Measurements from ENCODE around the gene LIMS2.

LIMS2 gene

GRCh38 chr2:127619203-127619590, 56.1 kb downstream of the LIMS2 start:
- DNase-seq, result no peak

DNA sequence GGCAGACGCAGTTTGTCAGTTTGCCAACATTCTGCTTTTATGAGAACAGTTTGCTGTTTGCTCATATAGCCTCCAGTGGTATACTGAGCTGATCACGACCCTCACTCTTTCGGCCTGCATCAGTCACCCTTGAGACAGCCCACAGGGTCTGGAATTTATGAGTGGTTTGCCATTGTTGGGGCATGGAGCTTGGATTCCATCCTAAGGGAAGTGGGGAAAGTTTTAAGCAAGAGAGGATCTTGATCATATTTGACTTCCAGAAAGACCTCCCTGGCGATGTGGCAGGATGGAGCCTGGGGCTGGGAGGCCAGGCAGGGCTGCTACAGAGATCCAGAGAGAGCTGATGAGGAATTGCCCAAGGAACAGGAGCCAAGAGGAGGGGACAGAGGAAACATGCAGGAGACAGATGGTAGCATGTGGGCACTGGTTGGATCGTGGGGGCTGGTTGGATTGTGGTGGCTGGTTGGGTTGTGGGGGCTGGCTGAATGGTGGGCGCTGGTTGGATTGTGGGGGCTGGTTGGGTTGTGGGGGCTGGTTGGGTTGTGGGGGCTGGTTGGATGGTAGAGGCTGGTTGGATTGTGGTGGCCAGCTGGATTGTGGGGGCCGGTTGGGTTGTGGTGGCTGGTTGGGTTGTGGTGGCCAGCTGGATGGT, 56.7 kb downstream of the LIMS2 start:
- no peak for DNase-seq

DNA sequence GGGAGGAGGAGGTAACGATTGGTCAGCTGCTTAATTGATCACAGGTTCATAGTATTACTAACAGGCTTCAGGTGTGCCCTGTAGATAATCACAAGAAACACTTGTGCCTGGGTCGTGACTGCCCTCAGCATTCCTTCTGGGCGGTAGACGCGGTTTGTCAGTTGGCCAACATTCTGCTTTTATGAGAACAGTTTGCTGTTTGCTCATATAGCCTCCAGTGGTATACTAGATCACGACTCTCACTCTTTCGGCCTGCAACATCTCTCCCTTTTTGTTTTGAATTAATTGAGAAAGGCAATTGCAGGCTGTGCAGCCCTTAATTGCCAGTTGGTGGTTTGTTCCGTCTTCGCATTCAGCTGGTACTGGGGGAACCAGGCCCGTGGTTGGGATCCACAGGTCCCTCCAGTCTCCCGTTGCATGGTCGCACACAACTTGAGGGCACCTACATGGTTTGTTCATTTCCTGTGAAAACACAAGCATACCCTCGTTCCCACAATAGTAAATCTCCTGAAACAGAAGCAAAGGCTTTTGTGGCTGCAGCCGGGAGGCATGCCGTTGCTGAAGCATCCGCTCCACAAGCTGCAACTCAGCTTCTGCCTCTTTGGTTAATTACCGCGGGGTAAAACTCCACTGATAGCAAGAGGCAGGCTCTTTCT, 59.7 kb downstream of the LIMS2 start:
- no peak for DNase-seq

GRCh38 chr2:127614731-127615130, 60.6 kb downstream of the LIMS2 start:
- no peak for DNase-seq

DNA sequence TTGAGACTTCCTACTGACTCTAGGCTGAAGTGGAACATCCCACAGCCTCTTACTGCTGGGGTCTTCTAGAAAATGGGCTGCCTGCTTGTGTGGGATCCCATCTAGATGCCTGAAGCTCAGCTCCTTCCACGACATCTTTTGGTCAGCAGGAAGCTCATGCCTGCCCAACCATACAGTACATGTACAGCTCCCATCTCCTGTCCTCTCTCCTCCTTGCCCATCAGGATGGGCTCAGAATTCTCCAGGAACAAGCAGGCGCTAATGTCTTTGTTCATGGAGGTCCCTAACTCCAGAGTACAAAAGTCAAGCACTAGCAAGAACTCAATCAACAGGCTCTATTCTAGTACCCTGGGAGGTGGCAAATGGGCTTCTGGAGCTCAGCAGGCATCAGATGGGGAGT, 61.1 kb downstream of the LIMS2 start:
- DNase-seq, result no peak

DNA sequence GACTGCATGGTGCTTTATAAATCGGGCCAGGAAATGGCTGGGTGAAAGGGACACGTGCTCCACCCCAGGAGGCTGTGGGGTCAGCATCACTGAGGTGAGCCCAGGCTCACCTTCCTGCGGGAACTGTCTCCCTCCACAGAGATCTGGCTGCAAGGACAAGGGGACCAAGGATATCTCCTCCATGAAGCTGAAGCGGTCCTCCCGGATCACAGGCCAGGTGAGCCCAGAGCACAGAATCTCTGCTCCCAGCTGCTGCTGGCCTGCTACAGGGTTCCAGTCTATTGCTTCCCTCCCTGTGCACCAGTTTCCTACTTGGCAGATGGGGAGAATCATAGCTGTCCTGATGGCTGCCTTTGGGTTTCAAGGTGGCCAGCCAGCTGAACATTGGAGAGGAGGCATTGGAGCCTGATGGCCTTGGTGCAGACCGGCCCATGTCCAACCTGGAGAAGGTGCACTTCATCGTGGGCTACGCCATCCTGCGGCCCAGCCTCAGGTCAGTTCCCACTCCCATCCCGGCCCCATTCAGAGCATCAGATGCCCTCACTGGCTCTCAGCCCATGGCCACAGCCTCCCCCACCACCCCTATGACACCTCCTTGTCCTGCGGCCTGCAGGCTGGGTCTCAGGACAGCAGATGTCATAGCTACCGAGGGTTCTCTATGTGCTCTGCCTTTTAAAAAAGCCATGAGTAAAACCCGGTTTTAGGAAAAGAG, 63.1 kb downstream of the LIMS2 start:
- DNase-seq, result no peak

DNA sequence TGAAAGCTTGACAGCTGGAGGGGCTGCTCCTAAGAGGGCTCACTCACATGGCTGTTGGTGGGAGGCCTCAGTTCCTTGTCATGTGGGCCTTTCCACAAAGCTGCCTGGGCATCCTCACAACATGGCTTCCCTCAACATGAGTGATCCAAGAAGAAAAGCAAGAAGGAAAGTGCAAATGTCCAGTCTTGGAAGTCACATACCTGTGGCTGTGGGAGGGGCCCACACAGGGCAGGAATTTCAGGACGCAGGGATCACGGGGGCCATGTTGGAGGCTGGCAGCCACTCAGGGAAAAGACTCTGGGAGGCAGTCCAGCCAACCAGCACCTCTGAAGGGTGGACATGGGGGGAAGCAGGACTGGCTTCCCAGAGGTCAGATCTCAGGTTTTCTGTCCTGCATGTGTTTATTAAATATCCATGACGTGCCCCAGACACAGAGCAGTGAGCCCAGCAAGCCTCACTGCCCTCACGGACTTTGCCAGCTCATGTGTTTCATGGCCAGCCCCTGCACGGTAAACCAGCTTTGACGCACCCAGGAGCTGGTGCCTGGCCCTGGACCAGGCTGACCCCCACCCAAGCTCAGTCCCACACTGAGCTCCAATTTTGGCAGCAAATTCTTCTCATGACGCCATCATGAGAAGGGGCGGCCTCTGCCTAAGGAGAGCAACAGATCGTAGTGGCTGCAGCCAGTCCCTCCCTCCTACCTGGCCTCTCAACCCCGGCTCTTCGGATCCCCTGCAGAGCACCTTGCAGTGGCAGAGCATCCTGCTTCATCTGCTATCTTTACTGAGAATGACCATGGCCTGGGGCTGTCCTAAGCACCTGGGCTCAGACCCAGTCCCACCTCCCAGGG, 64.0 kb downstream of the LIMS2 start:
- no peak for DNase-seq

DNA sequence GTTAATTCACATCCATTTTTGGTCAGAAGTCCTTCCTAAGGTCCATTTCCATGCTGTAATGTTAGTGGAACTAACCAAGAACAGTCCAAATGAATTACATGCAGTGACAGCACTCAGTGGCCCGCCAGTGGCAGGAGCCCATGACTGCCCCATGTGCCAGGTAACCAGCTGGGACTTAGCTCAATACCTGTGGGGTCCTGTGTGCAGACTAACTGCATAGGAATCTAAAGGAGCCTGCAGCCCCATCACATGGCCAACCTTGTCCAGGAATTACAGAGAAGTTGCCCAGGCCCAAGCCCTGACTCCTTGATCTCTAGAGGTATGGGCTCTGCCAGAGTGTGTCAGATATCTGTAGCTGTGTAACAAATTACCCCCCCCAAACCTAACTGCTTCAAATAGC, 64.8 kb downstream of the LIMS2 start:
- no peak for DNase-seq

GRCh38 chr2:127609818-127610217, 65.5 kb downstream of the LIMS2 start:
- no peak for DNase-seq

DNA sequence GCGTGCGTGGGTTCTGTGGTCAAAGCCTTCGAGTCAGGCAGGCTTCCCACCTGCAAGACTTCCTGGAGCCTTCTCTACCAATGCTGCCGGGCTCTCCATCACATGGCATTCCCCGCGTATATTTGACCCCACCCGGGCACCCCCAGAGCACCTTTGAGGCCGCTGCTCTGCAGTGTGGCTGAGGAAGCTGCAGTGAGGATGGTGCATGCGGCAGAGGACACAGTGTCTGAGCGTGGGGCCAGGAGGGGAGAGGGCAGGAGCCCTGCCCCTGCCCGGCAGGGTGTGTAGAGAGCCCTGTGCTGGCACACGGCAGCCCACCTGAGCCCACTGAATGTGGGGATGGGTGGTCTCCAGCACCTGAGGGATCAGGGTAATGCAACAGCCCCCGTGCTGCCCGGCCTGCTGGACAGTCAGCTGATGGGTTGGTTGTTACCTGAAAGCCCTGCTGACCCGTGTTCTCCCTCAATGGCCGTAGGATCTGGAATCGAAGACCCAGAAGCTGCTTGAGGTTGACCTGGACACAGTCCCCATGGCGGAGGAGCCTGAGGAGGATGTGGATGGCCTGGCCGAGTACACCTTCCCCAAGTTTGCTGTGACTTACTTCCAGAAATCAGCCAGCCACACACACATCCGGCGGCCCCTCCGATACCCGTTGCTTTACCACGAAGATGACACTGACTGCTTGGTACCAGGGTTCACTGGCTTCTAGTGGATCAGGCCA, 66.1 kb downstream of the LIMS2 start:
- DNase-seq, result no peak

- no peak for DNase-seq
Observed at GRCh38 chr2:127608061-127609030, 67.0 kb downstream of the LIMS2 start.

GRCh38 chr2:127607399-127607908, 67.9 kb downstream of the LIMS2 start:
- no peak for DNase-seq

GRCh38 chr2:127606625-127607398, 68.5 kb downstream of the LIMS2 start:
- DNase-seq, result no peak

DNA sequence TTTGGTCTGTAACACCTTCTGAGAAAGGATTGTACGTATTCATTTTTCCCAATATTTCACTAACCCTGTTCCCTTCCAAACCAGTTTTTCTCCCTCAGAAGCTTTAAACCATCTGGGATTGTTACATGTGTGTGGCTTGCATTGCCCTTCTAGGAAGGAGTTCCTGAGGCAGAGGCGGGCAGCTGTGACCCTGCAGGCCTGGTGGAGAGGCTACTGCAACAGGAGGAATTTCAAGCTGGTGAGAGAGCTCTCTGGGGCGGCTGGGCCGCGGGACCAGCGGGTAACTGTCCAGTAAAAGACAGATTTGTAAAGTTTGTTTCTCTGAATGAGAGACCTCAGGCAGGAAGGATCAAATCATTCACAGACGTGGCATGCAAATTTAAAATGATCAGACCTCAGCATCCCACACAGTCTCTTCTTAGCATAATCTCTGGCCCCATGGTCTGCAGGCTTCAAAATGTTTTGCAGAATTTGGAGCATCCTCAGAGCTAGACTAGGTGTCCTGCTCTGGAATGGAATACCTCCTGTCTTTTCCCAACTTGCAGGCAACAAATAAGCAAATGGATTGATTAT, 69.6 kb downstream of the LIMS2 start:
- DNase-seq, result no peak

- no peak for DNase-seq
Observed at GRCh38 chr2:127604986-127605385, 70.3 kb downstream of the LIMS2 start.

DNA sequence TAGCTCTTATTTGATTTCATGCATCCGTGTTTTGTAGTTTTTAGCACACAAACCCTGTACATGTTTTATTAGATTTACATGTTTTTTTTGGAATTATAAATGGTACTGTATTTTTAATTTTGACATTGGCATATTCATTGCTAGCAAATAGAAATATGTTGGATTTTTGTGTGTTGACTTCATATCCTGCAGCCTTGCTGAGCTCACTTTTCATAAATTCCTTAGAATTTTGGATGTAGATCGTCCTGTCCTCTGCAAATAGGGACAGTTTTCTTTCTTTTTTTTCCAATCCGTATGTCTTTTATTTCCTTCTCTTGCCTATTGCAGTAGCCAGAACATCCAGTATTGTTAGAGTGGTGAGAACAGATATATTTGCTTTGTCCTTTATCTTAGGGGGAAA, 76.1 kb downstream of the LIMS2 start:
- no peak for DNase-seq

GRCh38 chr2:127598711-127599110, 76.6 kb downstream of the LIMS2 start:
- DNase-seq, result no peak

DNA sequence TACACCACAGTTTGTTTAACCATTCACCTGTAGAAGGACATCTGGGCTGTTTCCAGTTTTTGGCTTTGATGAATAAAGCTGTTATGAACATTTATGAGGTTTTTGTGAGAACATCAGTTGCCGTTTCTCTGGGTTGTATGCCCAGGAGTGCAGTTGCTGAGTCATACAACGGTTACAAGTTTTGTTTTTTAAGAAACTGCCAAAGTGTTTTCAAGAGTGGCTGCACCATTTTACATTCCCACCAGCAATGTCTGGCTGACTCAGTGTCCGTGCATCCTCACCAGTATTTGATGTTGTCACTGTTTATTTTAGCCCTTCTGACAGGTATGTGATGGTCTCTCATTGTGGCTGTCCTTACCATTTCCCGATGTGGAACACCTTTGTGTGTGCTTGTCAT, 77.3 kb downstream of the LIMS2 start:
- no peak for DNase-seq

DNA sequence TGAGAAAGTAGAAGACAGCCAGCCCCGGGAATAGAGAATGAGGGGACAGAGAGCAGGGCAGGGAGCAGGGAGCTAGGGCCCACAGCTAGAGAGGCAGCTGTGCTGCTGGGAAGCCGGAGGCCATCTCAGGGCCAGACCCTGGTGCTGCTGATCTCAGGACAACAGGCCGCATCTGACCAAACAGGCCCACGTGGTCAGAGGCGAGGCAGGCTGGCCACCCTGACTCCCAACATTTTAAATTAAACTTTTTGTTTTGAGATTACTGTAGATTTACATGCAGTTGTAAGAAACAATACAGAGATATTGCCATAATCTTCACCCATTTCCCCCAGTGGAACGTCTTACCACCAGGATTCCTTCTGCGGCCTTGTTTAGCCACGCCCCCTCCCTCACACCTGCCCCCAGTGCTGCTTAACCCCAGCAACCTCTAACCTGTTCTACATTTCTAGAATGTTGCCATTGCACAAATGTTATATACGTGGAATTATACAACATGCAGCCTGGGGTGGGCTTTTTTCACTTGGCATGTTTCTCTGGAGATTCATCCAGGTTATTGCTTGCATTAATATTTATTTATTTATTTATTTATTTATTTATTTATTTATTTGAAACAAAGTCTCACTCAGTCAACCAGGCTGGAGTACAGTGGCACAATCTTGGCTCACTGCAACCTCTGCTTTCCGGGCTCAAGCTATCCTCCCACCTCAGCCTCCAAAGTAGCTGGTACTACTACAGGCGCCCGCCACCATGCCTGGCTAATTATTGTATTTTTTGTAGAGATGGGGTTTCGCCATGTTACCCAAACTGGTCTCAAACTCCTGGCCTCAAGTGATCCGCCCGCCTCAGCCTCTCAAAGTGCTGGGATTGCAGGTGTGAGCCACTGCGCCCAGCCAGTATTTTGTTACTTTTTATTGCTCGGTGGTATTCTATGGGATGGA, 78.0 kb downstream of the LIMS2 start:
- no peak for DNase-seq

All from CD4-positive, alpha-beta T cell treated with Interleukin-21 for 1 hour (primary cell).